Kidney (tissue), 14 donors: ENCODE results near the gene TAS1R3. TPM values are rescaled to one million over a fixed set of nuclear protein-coding genes. Genes with fewer than 3 reads are reported as not detected.

ENCODE experiments used
- DNase-seq, 5 donors: peaks; one replicate each; pipeline ENCODE4 v3.0.0-alpha.2; 2013 to 2020
- FAIRE-seq: peaks from 2 replicates; lab custom pipeline; 2012; peaks lifted over from hg19 to GRCh38; lab: Jason Lieb, UNC
- H3K27ac ChIP-seq, 2 donors: one replicate each; pipeline ENCODE4 v1.7.0; 2013; ENCODE audit warnings: low read depth in 2 of 2, low read length in 2 of 2, inconsistent platforms in 1 of 2
- H3K27me3 ChIP-seq: one replicate; pipeline ENCODE4 v1.7.1; 2013; ENCODE audit warnings: low read length, inconsistent platforms; ENCODE audit not compliant: control insufficient read depth, insufficient read depth
- H3K36me3 ChIP-seq, 3 donors: one replicate each; pipeline versions ENCODE4 v1.7.0 to v1.7.1; 2013; ENCODE audit warnings: low read length in 3 of 3, control low read depth in 1 of 3, inconsistent platforms in 1 of 3; ENCODE audit not compliant: insufficient read depth in 3 of 3, control insufficient read depth in 2 of 3
- H3K4me1 ChIP-seq, 3 donors: one replicate each; pipeline versions ENCODE4 v1.7.0 to v1.7.1; 2013; ENCODE audit warnings: low read length in 3 of 3, inconsistent platforms in 1 of 3, low read depth in 1 of 3; ENCODE audit not compliant: control insufficient read depth in 2 of 3, insufficient read depth in 2 of 3
- H3K4me3 ChIP-seq, 3 donors: one replicate each; pipeline versions ENCODE4 v1.7.0 to v1.8.1; 2013; ENCODE audit warnings: low read length in 3 of 3, control low read depth in 1 of 3, inconsistent platforms in 1 of 3
- H3K9ac ChIP-seq, 3 donors: one replicate each; pipeline versions ENCODE4 v1.7.0 to v1.7.1; 2013; ENCODE audit warnings: low read length in 3 of 3, control low read depth in 1 of 3, inconsistent platforms in 1 of 3
- H3K9me3 ChIP-seq, 3 donors: one replicate each; pipeline versions ENCODE4 v1.7.0 to v1.7.1; 2013; ENCODE audit warnings: low read length in 3 of 3, control low read depth in 1 of 3, inconsistent platforms in 1 of 3; ENCODE audit not compliant: control insufficient read depth in 2 of 3, insufficient read depth in 1 of 3
- intact Hi-C: fragments of 100-400 bp; cut with DNase I; formaldehyde crosslinking; loops from one replicate; pipeline ENCODE4 v1.11.1; 2022
- polyA plus RNA-seq: library from polyadenylated mRNA; stranded (reverse); fragments of 350-450 nt; fragmentation: Illumina TruSeq; extraction: RNeasy Lipid Tissue Mini Kit (QIAGEN cat#74804); gene quantifications from one replicate; pipeline ENCODE4 v1.2.3, GENCODE V29; 2014; ENCODE audit warnings: low read depth, low replicate concordance; ENCODE audit not compliant: insufficient read depth
- total RNA-seq: library from RNA; stranded (reverse); fragmentation: NEBNext Ultra II Directional; extraction: Animal tissue kit (Norgen Biotek cat#: 25700); gene quantifications from one replicate; pipeline ENCODE4 v1.2.1, GENCODE V29; 2021
- TF ChIP-seq, protein P1 (sequence below): IDR thresholded peaks from 3 replicates; pipeline ENCODE4 v1.5.1; 2012; ENCODE audit warnings: mild to moderate bottlenecking, moderate library complexity, borderline replicate concordance; ENCODE audit not compliant: insufficient read depth; ENCODE audit errors: extremely low read depth
- donor health status: control.
- donor health status: control.
- donor health status: control.
- donor health status: control.
- donor health status: control.
- donor health status: DM: yes; HTN: yes; CAD: no.
- donor health status: Normal renal cell carcinoma (clear cell type).

TAS1R3 gene
- total and polyA plus RNA-seq, 2 donors from 2014 or later = 0.15 to 1.3 TPM

- Histone ChIP-seq H3K27me3 (no peaks in the 10 kb centered on the region), H3K4me3 (no peak overlapping the region), H3K27ac (no peak overlapping the region), H3K9ac (no peak overlapping the region), H3K36me3 (peaks cover 0 to 8% (median 4%) of the 10 kb centered on the region in 3 donors), H3K4me1 (no peaks in the 10 kb centered on the region), H3K9me3 (no peaks in the 10 kb centered on the region)
- TF ChIP-seq, protein P1, sequence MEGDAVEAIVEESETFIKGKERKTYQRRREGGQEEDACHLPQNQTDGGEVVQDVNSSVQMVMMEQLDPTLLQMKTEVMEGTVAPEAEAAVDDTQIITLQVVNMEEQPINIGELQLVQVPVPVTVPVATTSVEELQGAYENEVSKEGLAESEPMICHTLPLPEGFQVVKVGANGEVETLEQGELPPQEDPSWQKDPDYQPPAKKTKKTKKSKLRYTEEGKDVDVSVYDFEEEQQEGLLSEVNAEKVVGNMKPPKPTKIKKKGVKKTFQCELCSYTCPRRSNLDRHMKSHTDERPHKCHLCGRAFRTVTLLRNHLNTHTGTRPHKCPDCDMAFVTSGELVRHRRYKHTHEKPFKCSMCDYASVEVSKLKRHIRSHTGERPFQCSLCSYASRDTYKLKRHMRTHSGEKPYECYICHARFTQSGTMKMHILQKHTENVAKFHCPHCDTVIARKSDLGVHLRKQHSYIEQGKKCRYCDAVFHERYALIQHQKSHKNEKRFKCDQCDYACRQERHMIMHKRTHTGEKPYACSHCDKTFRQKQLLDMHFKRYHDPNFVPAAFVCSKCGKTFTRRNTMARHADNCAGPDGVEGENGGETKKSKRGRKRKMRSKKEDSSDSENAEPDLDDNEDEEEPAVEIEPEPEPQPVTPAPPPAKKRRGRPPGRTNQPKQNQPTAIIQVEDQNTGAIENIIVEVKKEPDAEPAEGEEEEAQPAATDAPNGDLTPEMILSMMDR = no peak
- FAIRE-seq (no peak), DNase-seq (no peak)
- intact Hi-C loops = no loop called here
Observed at GRCh38 chr1:1335792-1336248, 4.7 kb downstream of the TAS1R3 start.

DNA sequence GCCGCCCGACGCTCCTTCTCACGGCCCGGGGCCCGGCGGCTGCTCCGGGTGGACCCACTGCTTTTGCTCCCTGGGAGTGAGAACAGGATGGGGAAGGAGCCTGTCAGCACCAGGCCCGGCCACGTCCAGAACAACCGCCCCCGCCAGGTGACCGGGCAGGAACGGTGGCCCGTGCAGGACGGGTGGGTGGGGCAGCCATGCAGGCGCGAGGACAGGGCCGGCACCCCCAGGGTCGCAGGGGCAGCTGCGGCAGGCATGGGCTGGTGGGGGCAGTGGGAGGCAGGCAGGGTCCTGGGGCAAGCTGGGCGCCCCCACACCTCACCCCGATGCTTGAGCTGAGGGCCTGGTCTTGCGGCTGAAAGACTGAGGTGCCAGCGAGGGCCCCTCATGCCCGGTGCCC lies 5.4 kb downstream of the TAS1R3 start:
- Histone ChIP-seq H3K27me3 (no peaks in the 10 kb centered on the region), H3K4me3 (no peak overlapping the region), H3K9me3 (no peaks in the 10 kb centered on the region), H3K27ac (no peak overlapping the region), H3K4me1 (no peaks in the 10 kb centered on the region), H3K9ac (no peak overlapping the region), H3K36me3 (peaks cover 4 to 14% (median 10%) of the 10 kb centered on the region in 3 donors)
- intact Hi-C loops = no loop called here
- TF ChIP-seq, protein P1 = no peak
- no peak for FAIRE-seq
- no peak for DNase-seq

- intact Hi-C loops = no loop called here
- Histone ChIP-seq H3K4me3 (no peak overlapping the region), H3K36me3 (peaks cover 4 to 15% (median 11%) of the 10 kb centered on the region in 3 donors), H3K4me1 (no peaks in the 10 kb centered on the region), H3K27me3 (no peaks in the 10 kb centered on the region), H3K9me3 (no peaks in the 10 kb centered on the region), H3K9ac (no peak overlapping the region), H3K27ac (no peak overlapping the region)
- no peak for FAIRE-seq
- TF ChIP-seq, protein P1 = no peak
- no peak for DNase-seq
Observed at GRCh38 chr1:1336931-1337792, 6.1 kb downstream of the TAS1R3 start.
